Lower leg skin (tissue), 4 donors: ENCODE results near the gene AGPAT2. TPM values are rescaled to one million over a fixed set of nuclear protein-coding genes. Genes with fewer than 3 reads are reported as not detected.

Source experiments
- DNase-seq, 2 donors: peaks; one replicate each; pipeline ENCODE4 v3.0.0-alpha.2; 2019; ENCODE audit warnings: low spot score in 2 of 2
- H3K4me3 ChIP-seq: fragments of 200-600 bp; sonication (generic); 2 replicates; pipeline ENCODE4 v1.5.1; 2017; ENCODE audit warnings: mild to moderate bottlenecking, low read depth; ENCODE audit not compliant: poor library complexity, severe bottlenecking
- POLR2A ChIP-seq, 2 donors: fragments of 450-650 bp; IDR thresholded peaks; one replicate each; pipeline ENCODE4 v1.6.1; 2016 to 2017; ENCODE audit warnings: antibody characterized with exemption in 2 of 2, mild to moderate bottlenecking in 1 of 2, moderate library complexity in 1 of 2
- WGBS, 2 donors: methylation state at CpG; one replicate each; pipeline ENCODE4 v1.1.5; 2018; 5-methylcytosine and 5-hydroxymethylcytosine counted together
- intact Hi-C: fragments of 100-400 bp; cut with DNase I; formaldehyde crosslinking; loops from one replicate; pipeline ENCODE4 v1.15.0; 2023; ENCODE audit warnings: low total_unique reads
- total RNA-seq, 4 donors: library from RNA; depleted of rRNA; stranded (reverse); fragments of >200 nt; gene quantifications; one replicate each; pipeline ENCODE4 v1.1.0, GENCODE V29; 2016
- TF ChIP-seq, protein P1 (sequence below), 3 donors: fragments of 450-650 bp; IDR thresholded peaks; one replicate each; pipeline ENCODE4 v1.5.1; 2016; ENCODE audit warnings: antibody characterized with exemption in 3 of 3, mild to moderate bottlenecking in 3 of 3, moderate library complexity in 2 of 3

The AGPAT2 gene
- total RNA-seq, 4 donors from 2014 or later = 52.4 to 77.7 (median 63.5) TPM

DNA sequence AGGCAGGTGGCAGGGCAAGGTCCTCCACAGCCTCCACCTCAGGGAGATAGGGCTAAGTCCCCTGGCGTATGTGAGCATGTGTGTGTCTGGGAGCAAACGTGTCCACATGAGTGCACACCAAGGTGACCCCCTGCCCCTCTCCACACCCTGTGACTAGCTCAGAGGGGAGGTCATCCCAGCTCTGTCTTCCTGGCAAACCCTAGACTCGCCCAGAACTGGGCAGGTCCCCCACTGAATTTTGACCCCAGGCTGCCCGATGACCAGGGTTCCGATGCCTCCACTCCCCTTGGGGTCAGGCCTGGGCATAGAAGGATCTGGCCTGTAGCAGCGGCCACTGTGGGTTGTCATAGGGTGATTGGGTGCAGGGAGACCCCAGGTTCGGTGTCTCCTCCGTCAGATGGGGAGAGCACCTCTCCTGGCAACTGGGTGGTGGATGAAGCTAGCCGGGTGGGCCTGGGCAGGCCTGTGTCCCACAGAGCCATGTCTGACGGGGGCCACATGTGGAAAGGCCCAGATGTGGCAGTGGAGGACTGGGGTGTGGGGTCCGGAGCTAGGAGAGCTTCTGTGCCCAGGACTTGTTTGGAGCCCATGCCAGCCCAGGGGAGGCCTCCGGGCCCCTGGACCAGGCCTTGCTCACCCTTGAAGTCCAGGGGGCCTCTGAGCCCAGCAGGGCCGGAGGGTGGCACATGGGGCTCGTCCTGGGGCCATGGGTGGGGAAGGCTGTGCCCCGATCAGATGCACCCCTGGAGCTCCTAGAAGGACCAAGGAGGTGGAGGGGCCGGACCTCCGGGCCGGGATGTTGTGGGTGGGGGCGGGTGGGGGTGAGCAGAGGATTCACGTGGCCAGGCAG, 31.3 kb upstream of the AGPAT2 start:
- no peak for DNase-seq
- 54 to 68% methylated on average over 14 to 17 of the region's 20 CpGs for WGBS, 2 donors
- intact Hi-C loops = no loop called here
- H3K4me3 ChIP-seq = no peak overlapping the region
- TF ChIP-seq POLR2A (IDR thresholded peaks at IDR 0.05) = no peak

DNA sequence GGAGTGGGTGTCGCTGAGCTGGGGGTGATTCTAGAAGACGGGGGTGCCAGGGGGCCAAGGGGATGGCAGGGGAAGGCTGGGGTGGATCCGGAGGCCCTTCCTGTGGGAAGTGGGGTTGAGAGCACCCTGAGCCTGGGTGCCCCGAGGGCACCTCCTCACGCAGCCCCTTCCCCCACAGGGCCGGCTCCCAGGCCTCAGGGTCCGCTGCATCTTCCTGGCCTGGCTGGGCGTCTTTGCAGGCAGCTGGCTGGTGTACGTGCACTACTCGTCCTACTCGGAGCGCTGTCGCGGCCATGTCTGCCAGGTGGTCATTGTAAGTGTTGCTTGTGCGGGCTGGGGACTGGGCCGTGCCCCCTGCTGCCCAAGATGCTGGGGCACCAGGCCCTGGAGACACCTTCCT, 30.1 kb upstream of the AGPAT2 start:
- DNase-seq = no peak
- 77 to 78% methylated on average over 16 of the region's 16 CpGs for WGBS, 2 donors
- intact Hi-C loops = no loop called here
- H3K4me3 ChIP-seq = no peak overlapping the region
- no peak for TF ChIP-seq POLR2A (IDR thresholded peaks at IDR 0.05)
- TF ChIP-seq, protein P1, sequence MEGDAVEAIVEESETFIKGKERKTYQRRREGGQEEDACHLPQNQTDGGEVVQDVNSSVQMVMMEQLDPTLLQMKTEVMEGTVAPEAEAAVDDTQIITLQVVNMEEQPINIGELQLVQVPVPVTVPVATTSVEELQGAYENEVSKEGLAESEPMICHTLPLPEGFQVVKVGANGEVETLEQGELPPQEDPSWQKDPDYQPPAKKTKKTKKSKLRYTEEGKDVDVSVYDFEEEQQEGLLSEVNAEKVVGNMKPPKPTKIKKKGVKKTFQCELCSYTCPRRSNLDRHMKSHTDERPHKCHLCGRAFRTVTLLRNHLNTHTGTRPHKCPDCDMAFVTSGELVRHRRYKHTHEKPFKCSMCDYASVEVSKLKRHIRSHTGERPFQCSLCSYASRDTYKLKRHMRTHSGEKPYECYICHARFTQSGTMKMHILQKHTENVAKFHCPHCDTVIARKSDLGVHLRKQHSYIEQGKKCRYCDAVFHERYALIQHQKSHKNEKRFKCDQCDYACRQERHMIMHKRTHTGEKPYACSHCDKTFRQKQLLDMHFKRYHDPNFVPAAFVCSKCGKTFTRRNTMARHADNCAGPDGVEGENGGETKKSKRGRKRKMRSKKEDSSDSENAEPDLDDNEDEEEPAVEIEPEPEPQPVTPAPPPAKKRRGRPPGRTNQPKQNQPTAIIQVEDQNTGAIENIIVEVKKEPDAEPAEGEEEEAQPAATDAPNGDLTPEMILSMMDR (IDR thresholded peaks at IDR 0.05) = no peak

DNA sequence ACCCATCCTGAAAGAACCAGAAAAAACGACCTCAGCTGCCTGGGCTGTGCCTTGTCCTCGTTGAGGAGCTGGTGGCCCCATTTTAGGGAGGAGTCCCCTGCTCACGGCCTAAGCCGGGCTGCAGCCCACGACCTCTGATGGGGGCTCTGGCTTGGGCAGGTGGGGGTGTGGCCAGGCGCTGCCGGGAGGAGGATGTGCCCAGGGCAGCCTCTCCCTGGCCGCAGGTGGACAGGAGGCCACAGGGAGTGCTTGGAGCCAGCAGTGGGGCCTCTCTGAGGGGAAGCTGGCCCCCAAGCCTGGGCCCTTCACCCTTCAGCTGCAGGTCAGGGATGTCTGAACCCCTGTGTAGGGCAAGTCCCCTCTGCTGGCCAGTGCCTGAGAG, 27.6 kb upstream of the AGPAT2 start:
- intact Hi-C loops = no loop called here
- 59 to 83% methylated on average over 3 to 6 of the region's 8 CpGs for WGBS, 2 donors
- TF ChIP-seq POLR2A (IDR thresholded peaks at IDR 0.05) = no peak
- TF ChIP-seq, protein P1 (IDR thresholded peaks at IDR 0.05) = no peak
- H3K4me3 ChIP-seq = no peak overlapping the region
- DNase-seq = no peak

DNA sequence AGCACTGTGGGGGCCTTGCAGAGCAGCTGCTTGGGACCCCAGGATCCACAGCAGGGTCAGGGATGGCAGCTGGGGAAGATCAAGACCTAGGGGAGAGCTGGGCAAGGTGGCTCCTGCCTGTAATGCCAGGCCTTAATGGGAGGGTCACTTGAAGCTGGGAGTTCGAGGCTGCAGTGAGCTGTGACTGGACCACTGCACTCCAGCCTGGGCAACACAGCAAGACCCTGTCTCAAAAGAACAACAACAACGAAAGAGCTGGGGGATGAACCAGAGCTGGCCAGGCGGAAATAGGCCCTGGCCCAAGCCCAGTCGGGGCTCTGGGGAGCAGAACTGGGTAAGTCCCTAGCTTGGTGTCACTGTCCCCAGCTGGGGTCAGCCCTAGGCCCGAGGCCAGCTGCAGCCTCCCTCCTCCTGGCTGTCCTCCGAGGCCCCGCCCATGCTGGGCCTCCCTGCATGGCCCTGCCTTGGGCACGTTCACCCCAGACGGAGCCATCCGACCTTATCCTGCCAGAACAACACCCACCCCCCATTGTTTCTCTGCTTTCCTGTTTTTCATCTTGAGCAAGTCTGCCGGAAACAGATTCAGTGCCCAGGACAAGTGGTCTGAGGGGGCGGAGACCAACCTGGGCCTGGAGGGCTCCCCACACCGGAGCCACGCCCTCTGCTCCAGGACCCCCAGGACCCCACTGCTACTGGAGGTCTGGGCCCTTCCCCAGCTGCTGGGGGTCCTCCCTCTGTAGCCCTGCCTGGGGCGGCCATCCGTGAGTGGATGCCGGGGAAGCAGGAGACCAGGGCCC, 27.0 kb upstream of the AGPAT2 start:
- no peak for DNase-seq
- intact Hi-C loops = no loop called here
- WGBS, 2 donors = 56 to 58% methylated on average over 17 of the region's 17 CpGs

DNA sequence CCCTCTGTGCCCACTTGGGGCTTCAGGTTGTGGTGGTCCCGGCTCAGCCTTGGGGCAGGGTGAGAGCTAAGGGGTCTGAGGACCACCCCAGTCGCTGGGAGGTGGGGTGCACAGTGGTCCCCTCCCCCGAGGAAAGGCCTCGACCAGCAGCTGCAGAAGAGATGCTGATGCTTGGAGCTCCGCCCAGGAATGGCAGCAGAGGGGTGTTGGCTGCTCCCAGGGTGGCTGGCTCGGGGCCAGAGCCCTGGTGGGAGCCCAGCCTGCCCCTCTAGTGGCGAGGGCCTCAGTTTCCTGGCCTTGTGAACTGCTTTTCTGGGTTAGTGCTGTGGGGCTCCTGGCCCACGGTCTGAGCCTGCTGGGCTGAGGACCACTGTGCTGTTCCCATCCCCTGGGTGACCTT, 26.3 kb upstream of the AGPAT2 start:
- WGBS, 2 donors = 47 to 58% methylated on average over 7 to 8 of the region's 8 CpGs
- no peak for DNase-seq
- intact Hi-C loops = no loop called here
- TF ChIP-seq POLR2A (IDR thresholded peaks at IDR 0.05) = no peak
- TF ChIP-seq, protein P1 (IDR thresholded peaks at IDR 0.05) = no peak
- H3K4me3 ChIP-seq = no peak overlapping the region

More for the DNA sequence above, 27.0 kb upstream of the AGPAT2 start:
- no peak for TF ChIP-seq POLR2A (IDR thresholded peaks at IDR 0.05)
- TF ChIP-seq, protein P1 (IDR thresholded peaks at IDR 0.05) = no peak
- no peak overlapping the region for H3K4me3 ChIP-seq
